Cardiac septum (tissue), 1 donor: Measurements from ENCODE around the gene COBLL1. TPM values are rescaled to one million over a fixed set of nuclear protein-coding genes. Genes with fewer than 3 reads are reported as not detected.

Experiments
- DNase-seq: peaks from one replicate; pipeline ENCODE4 v3.0.0-alpha.2; 2020; ENCODE audit warnings: low spot score
- intact Hi-C: fragments of 100-400 bp; cut with DNase I; formaldehyde crosslinking; loops from one replicate; pipeline ENCODE4 v1.14.0; 2022
- total RNA-seq: library from RNA; stranded (reverse); fragmentation: NEBNext Ultra II Directional; extraction: Animal tissue kit (Norgen Biotek cat#: 25700); gene quantifications from one replicate; pipeline ENCODE4 v1.2.1, GENCODE V29; 2021
- donor health status: DM: no; HTN: no; CAD: no.

The COBLL1 gene
- total RNA-seq, 1 donor from 2014 or later = 15.0 TPM

DNA sequence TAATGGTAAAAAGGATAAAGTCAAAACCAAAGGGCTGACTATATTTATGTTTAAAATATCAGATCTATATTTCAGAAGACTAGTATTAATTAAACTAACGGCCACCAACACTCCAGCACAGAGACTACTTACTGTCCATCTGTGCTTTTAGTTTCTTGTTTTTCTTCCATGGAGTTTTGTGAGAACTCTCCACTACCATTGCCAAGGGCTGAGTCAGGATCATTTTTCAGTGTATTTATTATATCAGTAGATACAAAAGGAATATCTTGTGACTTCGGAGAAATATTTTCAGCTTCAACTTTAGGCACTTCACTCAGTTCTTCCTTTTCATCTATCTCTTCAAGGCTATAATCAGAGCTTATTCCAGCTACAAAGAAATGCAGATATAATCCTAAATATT lies 141.2 kb downstream of the COBLL1 start:
- DNase-seq = no peak
- intact Hi-C loops = no loop called here

DNA sequence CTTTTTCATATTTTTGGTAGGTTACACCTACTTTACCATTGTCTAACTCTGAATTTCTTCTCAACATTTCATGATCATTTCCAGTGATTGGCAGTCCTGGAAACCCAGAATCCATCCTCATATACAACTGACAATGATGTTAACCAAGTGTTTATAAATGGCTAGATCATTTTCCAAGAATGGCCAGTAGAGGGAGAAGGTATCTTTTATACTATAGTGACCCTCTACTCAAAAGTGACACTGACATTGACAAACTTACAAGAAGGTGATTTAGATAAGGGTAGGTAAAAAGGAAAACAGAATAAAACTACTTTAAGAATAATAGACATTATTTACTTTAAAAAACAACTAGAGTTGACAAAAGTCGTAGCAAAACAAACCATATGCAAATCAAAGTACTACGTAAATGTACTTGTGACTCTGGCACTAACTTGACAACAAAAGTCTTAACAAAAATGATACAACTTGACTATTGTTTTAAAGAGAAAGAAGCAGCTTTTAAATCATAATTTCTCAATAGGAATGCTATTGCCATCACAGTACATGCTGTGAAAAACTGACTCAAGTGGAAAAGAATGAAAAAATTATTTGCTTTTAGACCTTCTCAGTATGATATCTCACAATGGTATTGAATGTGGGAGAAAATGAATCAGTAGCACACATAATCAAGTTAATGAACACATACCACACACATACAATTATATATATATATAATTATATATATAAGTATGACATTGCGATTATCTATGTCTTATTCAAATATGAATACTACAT lies 143.7 kb downstream of the COBLL1 start:
- intact Hi-C loops = no loop called here
- no peak for DNase-seq

DNA sequence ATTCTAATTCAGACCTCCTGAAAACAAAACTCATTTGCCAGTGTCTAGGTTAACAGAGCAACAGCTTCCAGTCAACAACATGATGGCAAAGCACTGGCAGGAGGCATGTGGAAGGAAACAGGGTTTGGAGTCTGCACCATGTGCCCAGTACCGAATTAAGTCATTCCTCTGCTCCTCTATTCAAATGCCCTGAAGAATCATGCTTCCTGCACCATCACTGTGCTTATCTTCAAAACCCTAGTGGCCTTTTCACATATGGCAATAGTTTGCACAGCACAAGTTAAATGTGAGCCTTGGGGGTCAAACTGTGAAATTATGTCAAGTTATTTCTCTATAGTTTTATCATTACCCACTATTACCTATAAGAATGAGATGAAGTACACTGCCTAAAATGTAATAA lies 145.0 kb downstream of the COBLL1 start:
- DNase-seq = no peak
- intact Hi-C loops = no loop called here

DNA sequence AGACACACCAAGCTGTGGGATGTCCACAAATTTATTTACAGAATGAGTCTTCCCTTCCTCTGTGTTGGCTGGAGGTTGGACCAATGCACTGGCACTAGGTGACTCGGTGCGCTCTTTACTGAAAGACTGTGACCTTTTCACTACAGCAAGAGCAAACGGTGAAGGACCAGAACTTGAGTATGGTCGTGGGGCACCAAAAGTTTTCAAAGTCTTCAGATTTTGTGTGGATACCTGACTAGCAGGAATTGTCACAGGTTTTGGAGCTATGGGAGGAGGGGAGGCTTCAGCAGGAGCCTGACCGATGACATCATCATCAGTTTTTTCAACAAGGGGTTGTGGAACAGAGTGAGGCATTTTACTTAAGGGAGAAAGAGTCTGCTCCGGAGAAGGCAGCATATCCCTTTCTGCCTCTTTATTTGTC lies 147.3 kb downstream of the COBLL1 start:
- DNase-seq = no peak
- intact Hi-C loops = no loop called here

DNA sequence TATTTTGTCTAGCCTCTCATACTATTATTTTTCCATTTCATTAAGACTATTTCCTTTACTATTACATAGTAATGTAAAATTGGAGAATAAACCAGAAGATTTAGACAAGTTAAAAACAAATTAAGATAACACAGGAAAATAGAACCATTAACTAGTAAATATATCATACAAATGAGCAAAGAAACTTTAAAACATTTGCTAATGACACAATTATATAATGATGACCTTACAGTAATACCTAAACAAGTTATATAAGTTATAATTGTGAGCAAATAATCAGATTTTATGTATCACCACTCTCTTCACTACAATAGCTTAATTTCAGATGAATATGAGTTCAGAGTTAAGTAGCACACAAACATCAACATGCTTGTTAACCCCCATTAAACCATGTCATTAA lies 147.8 kb downstream of the COBLL1 start:
- intact Hi-C loops = no loop called here
- DNase-seq = no peak

DNA sequence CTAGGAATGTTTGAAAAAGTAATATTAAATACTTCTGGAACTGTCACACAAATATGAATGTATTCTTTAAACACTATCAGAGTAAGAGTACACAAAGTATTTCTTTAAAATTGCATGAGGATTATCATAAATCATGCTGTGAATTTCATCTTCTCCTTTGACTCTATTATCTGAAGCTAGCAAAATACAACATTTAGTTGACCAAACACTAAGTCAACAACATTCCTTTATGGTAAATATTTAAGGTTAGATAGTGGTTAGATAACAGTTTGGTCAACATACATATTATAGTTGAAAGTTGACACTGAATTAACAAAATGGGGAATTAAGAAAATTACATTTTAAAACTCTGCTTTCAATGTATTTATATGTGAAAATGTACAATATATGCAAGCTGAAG lies 148.2 kb downstream of the COBLL1 start:
- intact Hi-C loops = no loop called here
- DNase-seq = no peak

DNA sequence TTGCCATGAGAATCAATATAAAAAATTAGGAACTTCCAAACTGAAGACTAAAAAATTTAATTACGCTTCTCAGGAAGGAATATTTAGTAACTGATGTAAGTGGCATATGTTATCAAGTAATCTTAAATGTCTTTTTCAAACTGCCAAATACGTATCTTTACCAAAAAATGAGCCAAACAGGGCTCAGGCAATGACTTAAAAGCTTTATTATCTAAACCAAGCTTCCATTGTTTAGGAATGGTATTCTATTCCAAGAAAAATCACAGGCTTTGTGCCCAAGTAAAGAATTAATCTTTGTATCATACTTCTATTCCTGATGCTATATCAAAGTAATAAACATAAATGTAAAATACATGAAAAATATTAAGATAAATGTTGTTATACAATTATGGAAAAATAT lies 148.7 kb downstream of the COBLL1 start:
- no peak for DNase-seq
- intact Hi-C loops = no loop called here

DNA sequence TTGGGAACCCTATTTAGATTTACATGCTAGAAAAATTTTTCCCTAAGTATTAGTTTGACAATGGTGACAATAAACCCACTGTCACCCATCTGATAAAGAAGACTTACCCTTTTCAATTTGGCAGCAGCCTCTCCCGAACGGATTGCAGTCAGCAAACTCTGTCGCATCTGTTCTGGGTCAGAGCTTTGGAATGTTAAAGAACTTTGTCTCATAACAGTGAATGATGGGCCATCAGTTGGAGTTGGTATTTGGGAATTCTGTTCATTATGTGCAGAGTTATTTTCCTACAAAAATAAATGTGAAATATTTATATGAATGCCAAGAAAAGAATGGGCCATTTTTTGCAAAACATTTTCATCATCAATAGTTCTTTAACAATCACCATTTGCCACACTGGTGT lies 149.5 kb downstream of the COBLL1 start:
- DNase-seq = no peak
- intact Hi-C loops = no loop called here

DNA sequence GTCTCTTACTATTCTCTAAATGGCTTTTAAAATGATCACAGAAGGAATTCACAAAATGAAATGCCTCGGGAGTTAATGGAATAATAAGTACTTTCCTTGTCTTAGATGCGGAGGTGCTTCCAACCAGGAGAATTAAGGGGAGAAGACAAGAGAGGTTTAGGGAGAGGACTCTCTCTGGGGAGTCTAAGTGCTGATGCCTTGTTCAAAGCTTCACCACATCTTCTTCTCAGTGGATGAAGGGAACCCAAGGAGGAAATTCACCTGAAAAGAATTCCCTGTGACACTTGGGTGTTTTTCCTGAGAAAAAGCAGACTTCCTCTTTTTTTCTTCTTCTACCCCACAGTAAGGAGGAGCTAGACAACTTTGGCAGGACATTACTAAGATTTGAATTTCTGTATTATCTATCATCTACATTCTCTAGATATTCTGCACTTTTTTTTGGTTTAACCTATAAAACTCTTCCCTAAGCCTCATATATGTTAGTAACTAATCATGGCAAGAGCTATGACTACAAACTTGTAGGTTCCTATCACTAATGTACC lies 150.2 kb downstream of the COBLL1 start:
- intact Hi-C loops = no loop called here
- DNase-seq = no peak

DNA sequence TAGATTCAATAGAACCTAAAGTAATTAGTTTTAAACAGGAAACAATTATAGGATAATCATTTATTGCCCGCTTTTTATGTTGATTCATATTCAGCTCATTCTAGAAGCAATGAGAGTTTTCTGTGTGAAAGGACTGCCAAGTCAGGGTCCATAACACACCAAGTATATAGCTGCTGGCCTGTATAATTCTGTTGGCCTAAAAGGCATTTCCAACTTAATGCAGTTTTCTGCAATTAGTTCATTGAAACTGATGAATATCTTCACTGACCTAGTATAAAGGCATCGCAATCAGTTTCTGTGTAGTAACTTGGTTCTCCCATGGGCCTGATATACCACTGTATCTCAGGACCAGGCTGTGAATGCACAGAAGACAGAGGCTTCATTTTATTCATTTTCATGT lies 151.3 kb downstream of the COBLL1 start:
- intact Hi-C loops = no loop called here

DNA sequence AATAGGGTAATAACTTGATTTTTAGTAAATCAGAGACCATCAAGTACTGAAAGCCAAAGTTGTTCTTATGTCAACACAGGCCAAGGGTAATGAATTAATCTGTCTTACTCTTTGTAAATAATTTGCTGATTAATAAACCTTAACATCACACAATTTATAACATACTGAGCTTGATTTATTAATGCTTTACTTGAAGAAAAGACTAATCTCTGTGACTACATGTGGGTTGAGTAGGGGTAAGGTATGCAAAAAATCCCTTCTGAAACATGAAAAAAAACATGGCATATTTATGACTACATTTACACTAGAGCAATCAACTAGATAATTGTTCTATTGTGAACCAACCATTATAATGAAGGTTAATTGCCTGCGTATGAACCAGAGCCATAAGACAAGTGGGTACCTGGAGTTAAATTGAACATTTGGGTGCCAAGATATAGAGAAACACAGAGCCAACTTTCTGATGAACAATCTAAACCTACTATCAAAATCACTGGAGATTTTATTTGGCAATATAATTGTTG lies 152.7 kb downstream of the COBLL1 start:
- intact Hi-C loops = no loop called here
- no peak for DNase-seq

More for the DNA sequence above, 151.3 kb downstream of the COBLL1 start:
- no peak for DNase-seq

DNA sequence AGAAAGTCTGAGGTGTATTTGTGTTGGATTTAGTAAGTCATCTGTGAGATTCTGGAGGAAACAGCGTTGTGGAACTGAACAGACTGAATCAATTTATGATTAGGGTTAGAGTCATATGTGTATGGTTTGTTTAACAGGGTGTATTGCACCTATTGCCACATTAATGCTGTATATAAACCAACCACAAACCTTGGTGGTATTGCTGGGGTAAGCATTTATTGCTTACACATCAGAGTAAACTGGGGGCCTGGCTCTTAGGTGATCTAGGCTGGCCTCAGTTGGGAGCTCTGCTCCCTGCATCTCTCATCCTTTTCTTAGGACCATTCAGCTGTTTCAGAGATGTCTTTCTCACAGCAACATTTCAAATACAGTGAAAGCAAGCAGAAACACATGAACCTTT lies 160.6 kb downstream of the COBLL1 start:
- no peak for DNase-seq
- intact Hi-C loops = no loop called here

DNA sequence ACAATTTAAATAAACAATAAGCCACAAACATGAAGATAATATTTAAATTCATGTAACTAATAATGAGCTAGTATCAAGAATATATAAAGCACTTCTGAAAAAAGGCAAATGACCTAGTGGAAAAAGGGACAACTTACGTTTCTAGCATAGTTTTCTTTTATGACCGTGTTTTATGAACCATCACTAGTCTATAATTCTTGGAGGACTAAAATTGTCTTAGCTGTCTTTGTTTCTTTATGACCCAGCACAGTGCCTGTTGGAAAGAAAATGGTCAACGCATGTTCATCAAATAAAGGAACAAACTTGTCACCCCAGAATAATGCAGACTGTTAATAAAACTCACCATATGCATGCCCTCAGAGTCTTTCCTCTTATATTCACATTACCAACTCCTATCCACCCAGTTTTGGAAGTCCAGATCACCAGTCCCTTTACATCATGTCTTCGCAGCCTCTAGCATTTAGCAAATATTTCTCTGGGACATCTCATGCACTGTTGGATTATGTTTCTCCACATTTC lies 162.9 kb downstream of the COBLL1 start:
- intact Hi-C loops = no loop called here
- no peak for DNase-seq

DNA sequence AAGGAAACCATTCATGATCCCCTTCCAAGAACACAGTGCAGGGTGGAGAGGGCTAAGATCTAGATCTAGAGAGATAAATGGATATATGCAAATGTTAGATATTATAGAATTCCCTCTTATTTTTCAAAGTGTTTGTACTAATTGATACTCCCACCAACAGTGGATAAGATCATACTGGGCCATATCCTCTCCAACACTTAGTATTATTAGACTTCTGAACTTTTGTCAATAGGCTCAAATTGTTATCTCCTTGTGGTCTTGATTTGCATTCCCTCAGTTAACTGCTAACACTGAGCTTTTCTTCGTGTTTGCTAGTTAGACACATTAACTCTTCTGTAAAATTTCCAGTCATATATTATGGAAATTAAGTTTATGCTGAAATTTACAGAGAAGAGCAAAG lies 163.9 kb downstream of the COBLL1 start:
- no peak for DNase-seq
- intact Hi-C loops = no loop called here

DNA sequence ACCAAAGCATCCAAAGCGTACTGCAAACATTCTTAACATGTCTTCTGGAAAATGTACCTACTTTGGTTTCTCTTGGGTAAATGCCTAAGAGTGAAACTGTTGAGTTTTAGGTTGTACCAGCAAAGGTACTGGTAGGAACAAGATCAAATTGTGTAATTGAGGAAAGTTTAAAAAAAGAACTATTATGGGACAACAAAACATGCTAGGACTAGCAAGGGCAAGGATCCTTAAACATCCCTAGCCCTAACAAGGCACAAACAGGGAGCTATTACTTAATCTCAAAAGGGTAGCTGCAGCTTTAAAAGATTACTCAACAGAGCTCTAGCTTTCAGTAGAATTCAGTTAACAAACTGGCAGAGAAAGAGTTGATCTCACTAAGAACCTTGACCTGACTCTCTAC lies 164.4 kb downstream of the COBLL1 start:
- intact Hi-C loops = no loop called here
- no peak for DNase-seq

DNA sequence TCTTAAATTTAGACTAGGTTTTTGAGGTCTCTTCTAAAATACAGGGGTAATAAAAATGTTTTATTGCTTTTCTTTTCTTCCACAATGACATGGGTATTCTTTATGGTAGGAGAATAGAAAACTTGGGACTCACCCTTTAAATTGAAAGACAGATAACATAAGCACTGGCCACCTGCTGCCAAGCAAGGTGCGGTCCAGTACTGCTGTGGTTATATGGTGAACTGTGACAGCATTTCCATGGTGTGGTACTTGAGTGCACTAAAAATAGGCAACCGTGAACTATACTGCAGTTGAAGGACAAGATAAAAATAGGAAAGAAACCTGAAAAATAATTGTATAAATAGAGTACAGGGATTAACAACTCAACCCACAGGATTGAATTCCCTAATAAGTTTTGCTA lies 165.9 kb downstream of the COBLL1 start:
- intact Hi-C loops = no loop called here
- no peak for DNase-seq

DNA sequence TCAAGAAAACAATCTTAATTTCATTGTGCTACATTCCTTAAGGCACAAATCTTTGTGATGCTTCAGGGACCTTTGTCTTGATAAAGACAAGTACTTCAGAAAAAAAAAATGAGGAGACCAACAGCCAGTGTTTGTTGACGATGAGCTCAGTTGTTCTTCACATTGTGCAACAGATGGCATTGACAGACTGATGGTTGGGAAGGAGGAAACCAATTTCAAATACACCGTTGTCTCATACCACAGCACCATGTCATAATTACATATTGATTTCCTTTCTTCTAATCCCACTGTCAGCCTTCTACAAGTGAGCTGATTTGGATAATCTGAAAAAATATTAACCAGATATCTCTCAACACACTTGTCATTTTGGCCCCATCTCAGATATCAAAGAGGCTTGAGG lies 166.6 kb downstream of the COBLL1 start:
- DNase-seq = no peak
- intact Hi-C loops = no loop called here

DNA sequence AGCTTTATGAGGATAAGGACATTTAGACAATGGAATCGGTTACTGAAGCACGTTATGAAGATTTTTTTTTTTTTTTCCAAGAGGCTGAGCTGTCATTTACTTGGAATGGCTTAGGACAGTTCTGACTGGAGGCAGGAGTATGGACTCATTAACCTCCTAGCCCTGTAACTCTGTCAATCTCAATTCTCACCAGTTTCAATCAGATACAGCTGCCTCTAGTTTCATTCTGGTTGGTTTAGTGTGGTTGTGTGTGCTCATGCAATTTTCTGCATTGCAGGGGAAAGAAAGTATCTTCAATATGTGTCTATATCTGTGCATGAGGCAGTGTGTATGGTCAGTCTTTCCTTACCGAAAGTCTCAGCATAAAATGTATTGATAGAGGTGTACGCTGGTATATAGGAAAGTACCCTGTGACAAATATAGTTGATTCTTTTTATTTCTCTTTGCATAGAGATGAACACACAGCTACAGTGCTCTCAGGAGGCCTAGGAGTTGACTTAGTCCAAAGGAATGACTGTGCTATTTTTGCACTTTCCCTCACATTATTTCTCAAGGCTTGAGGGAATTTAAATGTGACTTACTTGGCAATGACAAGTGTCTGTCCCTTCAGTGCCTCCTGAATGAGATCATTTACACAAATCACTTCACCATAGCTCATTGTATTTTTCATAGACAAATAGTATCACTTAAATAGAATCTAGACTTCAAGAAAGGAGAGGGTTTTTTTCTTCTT lies 169.8 kb downstream of the COBLL1 start:
- intact Hi-C loops = no loop called here
- DNase-seq = no peak

DNA sequence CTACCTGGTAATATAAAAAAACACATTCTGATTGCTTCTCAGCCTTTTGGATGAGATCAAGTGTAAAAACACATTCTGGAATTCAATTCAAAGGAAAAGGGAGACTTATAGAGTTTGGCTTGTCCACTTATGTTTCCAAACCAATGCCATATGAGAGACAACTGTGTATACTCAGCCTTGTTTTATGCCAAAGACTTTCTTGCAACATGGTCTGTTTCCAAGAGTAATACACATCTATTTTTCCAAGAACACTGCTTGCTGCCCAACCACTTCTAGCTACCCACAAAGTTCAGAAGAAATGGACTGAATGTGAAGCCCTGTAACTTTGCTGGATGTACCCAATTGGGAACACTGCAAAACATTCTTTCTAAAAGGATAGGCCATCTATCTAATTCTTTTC lies 172.3 kb downstream of the COBLL1 start:
- no peak for DNase-seq

DNA sequence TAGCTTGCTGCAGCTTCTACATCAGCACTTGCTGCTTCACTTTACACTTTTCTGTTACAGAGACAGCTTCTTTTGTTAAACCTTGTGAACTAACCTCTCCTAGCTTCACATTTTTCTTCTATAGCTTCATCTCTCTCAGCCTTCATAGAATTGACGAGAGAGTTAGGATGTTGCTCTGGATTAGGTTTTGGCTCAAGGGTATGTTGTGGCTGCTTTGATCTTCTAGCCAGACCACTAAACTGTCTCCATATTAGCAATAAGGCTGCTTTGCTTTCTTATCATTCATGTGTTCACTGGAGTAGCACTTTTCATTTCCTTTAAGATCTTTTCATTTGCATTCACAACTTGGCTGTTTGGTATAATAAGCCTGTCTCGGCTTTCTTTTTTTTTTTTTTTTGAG lies 174.1 kb downstream of the COBLL1 start:
- intact Hi-C loops = no loop called here
- DNase-seq = no peak

More for the DNA sequence above, 172.3 kb downstream of the COBLL1 start:
- intact Hi-C loops = no loop called here

DNA sequence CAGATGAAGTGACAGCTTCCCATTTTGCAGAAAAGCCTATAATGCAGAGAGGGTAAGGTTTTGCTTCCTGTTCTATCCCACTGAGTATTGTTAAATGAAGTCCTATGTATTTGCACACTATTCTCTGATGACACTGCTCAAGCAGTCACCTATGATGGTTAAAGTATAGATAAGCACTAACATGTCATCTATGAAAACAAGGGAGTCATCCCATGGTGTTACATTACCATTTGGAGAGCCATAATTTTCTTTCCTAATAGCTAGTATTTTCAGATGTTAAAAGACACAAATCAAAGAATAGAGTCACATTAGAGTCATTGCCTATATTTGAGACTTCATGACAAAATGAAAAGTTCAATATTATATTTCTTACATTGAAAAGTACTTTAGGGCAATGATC lies 177.6 kb downstream of the COBLL1 start:
- DNase-seq = no peak
- intact Hi-C loops = no loop called here
